CD14-positive monocyte (primary cell): ENCODE results near the gene HOXB3. TPM values are rescaled to one million over a fixed set of nuclear protein-coding genes. Genes with fewer than 3 reads are reported as not detected.

Experiments used
- DNase-seq, 3 donors: peaks; one replicate each; pipeline ENCODE4 v3.0.0-alpha.2; 2011 to 2022
- H2AFZ ChIP-seq: 2 replicates; pipeline ENCODE4 v1.6.0; 2012; ENCODE audit warnings: mild to moderate bottlenecking, low read depth, low read length, inconsistent platforms; ENCODE audit not compliant: insufficient read depth, poor library complexity, severe bottlenecking
- H3K27ac ChIP-seq, 2 donors: 1 replicate in 1 of 2; 2 replicates in 1 of 2; pipeline ENCODE4 v1.5.1; 2012 to 2013; ENCODE audit warnings: low read length in 2 of 2, control low read depth in 1 of 2, inconsistent platforms in 1 of 2, low read depth in 1 of 2, mild to moderate bottlenecking in 1 of 2
- H3K27me3 ChIP-seq, 2 donors: one replicate each; pipeline versions ENCODE4 v1.6.0 to v1.6.1; 2011 to 2013; ENCODE audit warnings: low read length in 2 of 2; ENCODE audit not compliant: control insufficient read depth in 2 of 2, insufficient read depth in 2 of 2
- H3K36me3 ChIP-seq, 2 donors: replicated peaks in 1 of 2; 1 replicate in 1 of 2; 2 replicates in 1 of 2; pipeline versions ENCODE4 v1.5.1 to v1.6.1; 2012 to 2013; ENCODE audit warnings: low read length in 2 of 2, control low read depth in 1 of 2, inconsistent platforms in 1 of 2, mild to moderate bottlenecking in 1 of 2; ENCODE audit not compliant: insufficient read depth in 2 of 2, control insufficient read depth in 1 of 2
- H3K4me1 ChIP-seq, 2 donors: 1 replicate in 1 of 2; 2 replicates in 1 of 2; pipeline versions ENCODE4 v1.5.1 to v1.6.1; 2012 to 2013; ENCODE audit warnings: low read length in 2 of 2, control low read depth in 1 of 2, inconsistent platforms in 1 of 2, mild to moderate bottlenecking in 1 of 2, moderate library complexity in 1 of 2; ENCODE audit not compliant: insufficient read depth in 2 of 2, control insufficient read depth in 1 of 2
- H3K4me2 ChIP-seq: replicated peaks from 2 replicates; pipeline ENCODE3; 2012; ENCODE audit warnings: low read length, moderate library complexity, mild to moderate bottlenecking; ENCODE audit not compliant: poor library complexity, severe bottlenecking; ENCODE audit errors: extremely low read depth
- H3K4me3 ChIP-seq, 3 experiments: fragments of 200-600 bp in 1 of 3; sonication (generic) in 1 of 3; replicated peaks in 1 of 3; 1 replicate in 2 of 3; 2 replicates in 1 of 3; pipeline ENCODE4 v1.5.1; 2011 to 2013; ENCODE audit warnings: low read length in 3 of 3, mild to moderate bottlenecking in 3 of 3, control low read depth in 2 of 3, low read depth in 2 of 3, inconsistent platforms in 1 of 3, moderate library complexity in 1 of 3
- H3K79me2 ChIP-seq: 2 replicates; pipeline ENCODE4 v1.6.0; 2012; ENCODE audit warnings: mild to moderate bottlenecking, control low read depth, inconsistent platforms, low read length, moderate library complexity; ENCODE audit not compliant: insufficient read depth
- H3K9ac ChIP-seq: 2 replicates; pipeline ENCODE4 v1.6.0; 2017; ENCODE audit warnings: low read length, mild to moderate bottlenecking; ENCODE audit not compliant: insufficient read depth, poor library complexity, severe bottlenecking
- H3K9me3 ChIP-seq, 2 donors: replicated peaks in 1 of 2; 1 replicate in 1 of 2; 2 replicates in 1 of 2; pipeline versions ENCODE4 v1.5.1 to v1.6.1; 2012 to 2013; ENCODE audit warnings: low read length in 2 of 2, control low read depth in 1 of 2; ENCODE audit not compliant: control insufficient read depth in 1 of 2, insufficient read depth in 1 of 2
- H4K20me1 ChIP-seq: 2 replicates; pipeline ENCODE4 v1.6.0; 2012; ENCODE audit warnings: mild to moderate bottlenecking, low read length, control low read depth, moderate library complexity; ENCODE audit not compliant: insufficient read depth
- H3K27ac Mint-ChIP-seq, 7 donors: one replicate each; pipeline ENCODE4 v1.8.0; 2020; ENCODE audit warnings: mild to moderate bottlenecking in 7 of 7, mixed read lengths in 7 of 7, moderate library complexity in 6 of 7, inconsistent platforms in 2 of 7
- H3K27me3 Mint-ChIP-seq, 3 donors: one replicate each; pipeline ENCODE4 v1.8.0; 2021 to 2022; ENCODE audit warnings: low read depth in 3 of 3, mild to moderate bottlenecking in 3 of 3, mixed read lengths in 3 of 3, moderate library complexity in 3 of 3, inconsistent platforms in 1 of 3
- H3K36me3 Mint-ChIP-seq, 2 donors: one replicate each; pipeline ENCODE4 v1.8.0; 2020; ENCODE audit warnings: mixed read lengths in 2 of 2, inconsistent platforms in 1 of 2, mild to moderate bottlenecking in 1 of 2
- H3K4me1 Mint-ChIP-seq: one replicate; pipeline ENCODE4 v1.8.0; 2020; ENCODE audit warnings: mild to moderate bottlenecking, mixed read lengths
- H3K4me3 Mint-ChIP-seq, 2 donors: one replicate each; pipeline ENCODE4 v1.8.0; 2020; ENCODE audit warnings: mild to moderate bottlenecking in 2 of 2, mixed read lengths in 2 of 2, moderate library complexity in 1 of 2
- H3K9me3 Mint-ChIP-seq, 7 donors: one replicate each; pipeline ENCODE4 v1.8.0; 2020 to 2022; ENCODE audit warnings: mixed read lengths in 7 of 7, mild to moderate bottlenecking in 6 of 7, moderate library complexity in 6 of 7, inconsistent platforms in 2 of 7
- WGBS: methylation state at CpG from one replicate; pipeline ENCODE4 v1.1.5; 2013; ENCODE audit warnings: missing lambda C conversion rate; ENCODE audit not compliant: insufficient coverage; 5-methylcytosine and 5-hydroxymethylcytosine counted together
- intact Hi-C, 2 donors: fragments of 100-400 bp; cut with micrococcal nuclease; formaldehyde crosslinking; loops; one replicate each; pipeline versions ENCODE4 v1.15.0 to v1.15.1; 2023
- polyA plus RNA-seq, 3 donors: library from polyadenylated mRNA; depleted of rRNA in 1 of 3; unstranded in 2 of 3; stranded (reverse) in 1 of 3; fragments of 300-500 nt in 2 of 3; fragments of >200 nt in 1 of 3; fragmentation: Illumina TruSeq in 2 of 3; gene quantifications; 1 replicate in 2 of 3; 2 replicates in 1 of 3; pipeline ENCODE4 v1.2.3, GENCODE V29; 2012 to 2021
- TF ChIP-seq, protein P1 (sequence below): fragments of 200-600 bp; IDR thresholded peaks from one replicate; pipeline ENCODE4 v1.8.0; 2022; ENCODE audit warnings: antibody characterized with exemption, mild to moderate bottlenecking

HOXB3 gene
- polyA plus RNA-seq, 3 donors: 0.56 TPM; not detected in 2

DNA sequence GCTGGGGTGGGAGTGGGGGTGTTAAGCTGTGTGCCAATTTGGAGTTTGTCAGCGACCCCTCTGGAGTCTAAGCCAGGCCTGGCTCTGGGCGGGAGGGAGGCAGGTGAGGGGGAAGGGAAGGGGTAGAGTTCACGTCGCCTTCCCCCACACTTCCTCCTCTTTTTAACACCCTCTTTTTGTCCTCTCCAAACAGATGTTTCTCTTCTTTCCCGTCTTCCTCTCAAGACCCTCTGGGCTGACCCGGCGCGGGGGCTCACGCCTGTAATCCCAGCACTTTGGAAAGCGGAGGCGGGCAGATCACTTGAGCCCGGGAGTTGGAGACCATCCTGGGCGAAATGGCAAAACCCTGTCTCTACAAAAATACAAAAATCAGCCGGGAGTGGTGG, 62.5 kb downstream of the HOXB3 start:
- Mint-ChIP-seq H3K9me3 (peaks cover 0 to 8% (median 0%) of the 10 kb centered on the region in 7 donors), H3K27me3 (peaks cover 51 to 73% (median 55%) of the 10 kb centered on the region in 3 donors), H3K4me3 (peak overlapping the region in 1 of 2 donors; percentile 86), H3K27ac (no peak overlapping the region), H3K36me3 (peaks cover 0 to 3% of the 10 kb centered on the region in 2 donors), H3K4me1 (no peaks in the 10 kb centered on the region)
- no peak for DNase-seq
- no peak overlapping the region for H3K4me2 ChIP-seq
- H3K36me3 ChIP-seq: no peaks in the 10 kb centered on the region
- 90% methylated on average over 6 of the region's 14 CpGs for WGBS
- no peak overlapping the region for H3K9ac ChIP-seq
- TF ChIP-seq, protein P1, sequence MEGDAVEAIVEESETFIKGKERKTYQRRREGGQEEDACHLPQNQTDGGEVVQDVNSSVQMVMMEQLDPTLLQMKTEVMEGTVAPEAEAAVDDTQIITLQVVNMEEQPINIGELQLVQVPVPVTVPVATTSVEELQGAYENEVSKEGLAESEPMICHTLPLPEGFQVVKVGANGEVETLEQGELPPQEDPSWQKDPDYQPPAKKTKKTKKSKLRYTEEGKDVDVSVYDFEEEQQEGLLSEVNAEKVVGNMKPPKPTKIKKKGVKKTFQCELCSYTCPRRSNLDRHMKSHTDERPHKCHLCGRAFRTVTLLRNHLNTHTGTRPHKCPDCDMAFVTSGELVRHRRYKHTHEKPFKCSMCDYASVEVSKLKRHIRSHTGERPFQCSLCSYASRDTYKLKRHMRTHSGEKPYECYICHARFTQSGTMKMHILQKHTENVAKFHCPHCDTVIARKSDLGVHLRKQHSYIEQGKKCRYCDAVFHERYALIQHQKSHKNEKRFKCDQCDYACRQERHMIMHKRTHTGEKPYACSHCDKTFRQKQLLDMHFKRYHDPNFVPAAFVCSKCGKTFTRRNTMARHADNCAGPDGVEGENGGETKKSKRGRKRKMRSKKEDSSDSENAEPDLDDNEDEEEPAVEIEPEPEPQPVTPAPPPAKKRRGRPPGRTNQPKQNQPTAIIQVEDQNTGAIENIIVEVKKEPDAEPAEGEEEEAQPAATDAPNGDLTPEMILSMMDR: no peak
- H3K4me3 ChIP-seq: no peak overlapping the region
- intact Hi-C loops: no loop called here
- no peak overlapping the region for H3K27ac ChIP-seq
- no peaks in the 10 kb centered on the region for H4K20me1 ChIP-seq
- no peaks in the 10 kb centered on the region for H3K4me1 ChIP-seq
- no peaks in the 10 kb centered on the region for H3K79me2 ChIP-seq
- H3K27me3 ChIP-seq: peaks cover 28 to 50% of the 10 kb centered on the region in 2 donors
- no peak overlapping the region for H2AFZ ChIP-seq
- peaks cover 0 to 3% of the 10 kb centered on the region in 2 donors for H3K9me3 ChIP-seq

DNA sequence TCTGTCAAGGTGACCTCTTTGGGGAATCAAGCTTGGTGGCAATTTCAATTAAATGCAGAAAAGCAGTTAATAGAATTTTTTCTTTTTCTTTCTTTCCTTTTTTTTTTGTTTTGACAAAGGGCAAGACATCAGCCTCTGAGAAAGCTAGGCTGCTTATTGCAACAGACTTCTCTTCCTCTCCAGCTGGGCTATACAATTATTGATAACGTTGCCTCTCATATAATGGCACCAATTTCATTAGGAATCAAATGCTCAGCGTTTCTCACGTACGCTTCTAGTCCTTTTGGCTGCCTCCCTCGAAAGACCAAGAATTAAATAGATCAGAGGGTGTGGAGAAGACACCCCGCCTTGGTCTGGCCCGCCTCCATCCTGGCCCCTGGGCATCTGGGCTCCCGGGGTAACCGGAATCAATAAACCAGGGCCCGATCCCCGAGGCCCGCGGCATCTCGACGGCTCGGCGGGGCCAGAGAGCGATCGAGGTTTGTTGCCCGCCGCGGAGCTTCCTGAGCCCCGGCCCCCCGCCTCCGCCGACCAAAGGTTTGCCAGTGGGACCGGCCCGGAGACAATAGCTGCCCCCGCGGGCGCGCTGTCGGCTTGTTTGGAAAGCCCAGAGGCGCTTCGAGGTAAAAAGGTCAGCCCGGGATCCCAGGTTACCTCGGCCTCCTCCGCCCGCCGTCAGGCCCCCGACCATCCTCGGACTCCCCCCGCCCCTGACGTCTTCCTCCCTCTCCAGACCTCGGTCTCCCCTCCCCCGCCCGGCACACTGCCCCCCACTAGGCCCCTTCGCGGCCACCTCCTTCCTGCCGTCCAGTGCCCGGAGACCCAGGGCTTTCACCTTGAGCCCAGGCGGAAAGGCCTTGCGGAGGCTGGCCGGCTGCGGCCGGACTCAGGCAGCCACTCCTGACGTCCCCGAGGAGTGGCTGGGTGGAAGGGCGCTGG, 63.2 kb downstream of the HOXB3 start:
- Histone ChIP-seq H3K9me3 (peaks cover 0 to 3% of the 10 kb centered on the region in 2 donors), H3K4me3 (no peak overlapping the region), H3K79me2 (no peaks in the 10 kb centered on the region), H3K9ac (no peak overlapping the region), H2AFZ (no peak overlapping the region), H4K20me1 (no peaks in the 10 kb centered on the region), H3K36me3 (no peaks in the 10 kb centered on the region), H3K4me2 (no peak overlapping the region), H3K27me3 (peaks cover 28 to 50% of the 10 kb centered on the region in 2 donors), H3K4me1 (no peaks in the 10 kb centered on the region), H3K27ac (no peak overlapping the region)
- WGBS: 12% methylated on average over 44 of the region's 59 CpGs
- no peak overlapping the region for H3K27ac Mint-ChIP-seq
- H3K4me3 Mint-ChIP-seq: peak overlapping the region in 1 of 2 donors; percentile 49
- peaks cover 0 to 8% (median 0%) of the 10 kb centered on the region in 7 donors for H3K9me3 Mint-ChIP-seq
- no peak for DNase-seq
- TF ChIP-seq, protein P1: no peak
- peaks cover 0 to 3% of the 10 kb centered on the region in 2 donors for H3K36me3 Mint-ChIP-seq
- H3K4me1 Mint-ChIP-seq: no peaks in the 10 kb centered on the region
- intact Hi-C loops: no loop called here
- peaks cover 48 to 71% (median 52%) of the 10 kb centered on the region in 3 donors for H3K27me3 Mint-ChIP-seq
